Measurements from ENCODE around the gene UBE2J2. TPM values are rescaled to one million over a fixed set of nuclear protein-coding genes. Genes with fewer than 3 reads are reported as not detected.

Gene UBE2J2
- total and polyA plus RNA-seq, 2 of the 8 experiments (the other 6 are each of a cell fraction or from before 2014, with no cell fraction given): 33.6 to 67.9 TPM

DNA sequence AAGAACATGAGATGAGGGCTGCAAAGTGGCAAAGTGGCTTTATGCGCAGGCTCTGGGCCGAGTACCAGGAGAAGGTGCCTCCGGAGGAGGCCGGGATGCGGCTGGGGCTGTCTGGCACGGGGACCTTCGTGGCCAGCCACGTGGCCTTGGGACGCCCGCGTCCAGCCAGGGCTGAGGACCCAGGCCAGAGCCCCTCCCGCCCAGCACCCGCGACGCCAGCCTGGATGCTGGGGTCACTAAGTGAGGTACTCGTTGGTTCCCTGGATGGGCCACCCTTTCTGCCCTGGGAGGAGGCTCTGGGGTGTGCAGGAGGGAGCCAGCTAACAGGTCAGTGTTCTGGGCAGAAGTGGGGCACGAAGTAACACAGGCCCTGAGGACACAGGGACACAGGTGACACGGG lies 19.2 kb upstream of the UBE2J2 start:
- Histone ChIP-seq H2AFZ (ENCODE audit: low read length) (no peak overlapping the region), H2BK5ac (ENCODE audit: low read depth, low read length) (no peak overlapping the region), H3K79me2 (ENCODE audit: control insufficient read depth in 1 of 2, insufficient read depth in 2 of 2, low read length in 2 of 2) (no peaks in the 10 kb centered on the region), H3K18ac (ENCODE audit: extremely low read depth, low read length) (no peak overlapping the region), H3K4me3 (ENCODE audit: extremely low read depth in 1 of 4, insufficient read depth in 2 of 4, low read depth in 3 of 4, low read length in 4 of 4) (no peak overlapping the region), H2AK5ac (ENCODE audit: low read depth, low read length) (peak overlapping the region; percentile 24; the same call in 1 of the 2 replicates), H4K20me1 (replicated peaks in 1 of 2; ENCODE audit: control insufficient read depth in 1 of 2, insufficient read depth in 2 of 2, low read length in 2 of 2) (peaks cover 2 to 6% of the 10 kb centered on the region in 2 experiments), H3K56ac (replicated peaks; ENCODE audit: insufficient read length, low read depth, low read length) (no peak overlapping the region), H3K4me1 (replicated peaks in 1 of 4; ENCODE audit: control insufficient read depth in 3 of 4, insufficient read depth in 4 of 4, low read length in 3 of 4) (peaks cover 0 to 8% (median 0%) of the 10 kb centered on the region in 4 experiments; a peak in 2 of 7 replicates), H2BK20ac (ENCODE audit: low read length) (no peak overlapping the region), H4K5ac (ENCODE audit: insufficient read length, low read depth, low read length) (no peak overlapping the region), H3K4me2 (ENCODE audit: insufficient read depth in 1 of 2, low read depth in 2 of 2, low read length in 2 of 2) (no peak overlapping the region), H3K23me2 (ENCODE audit: low read depth, low read length) (no peaks in the 10 kb centered on the region), H3K4ac (replicated peaks; ENCODE audit: insufficient read length, low read depth, low read length) (no peak overlapping the region), H3K9ac (replicated peaks in 1 of 4; ENCODE audit: extremely low read depth in 1 of 4, low read depth in 3 of 4, low read length in 3 of 4) (no peak overlapping the region), H2BK12ac (ENCODE audit: low read depth, low read length) (no peak overlapping the region), H2BK120ac (replicated peaks; ENCODE audit: low read depth, low read length) (no peak overlapping the region), H3K9me3 (ENCODE audit: insufficient read depth in 2 of 2, low read depth in 1 of 2, low read length in 1 of 2) (peaks cover 0 to 2% of the 10 kb centered on the region in 2 experiments; a peak in 1 of 4 replicates), H4K91ac (replicated peaks; ENCODE audit: insufficient read length, low read length) (no peak overlapping the region), H3K23ac (ENCODE audit: insufficient read length) (no peak overlapping the region), H3K27me3 (replicated peaks in 1 of 4; ENCODE audit: control insufficient read depth in 3 of 4, extremely low read depth in 1 of 4, insufficient read depth in 3 of 4, low read length in 3 of 4) (peaks cover 0 to 3% (median 0%) of the 10 kb centered on the region in 4 experiments; a peak in 1 of 7 replicates), H3K79me1 (ENCODE audit: low read depth, low read length) (no peaks in the 10 kb centered on the region), H3K27ac (ENCODE audit: low read depth, low read length) (no peak overlapping the region), H2BK15ac (ENCODE audit: low read length) (no peak overlapping the region), H3K36me3 (ENCODE audit: control insufficient read depth in 2 of 4, insufficient read depth in 4 of 4, low read length in 3 of 4) (peaks cover 0 to 7% (median 0%) of the 10 kb centered on the region in 4 experiments; a peak in 1 of 8 replicates), H4K8ac (ENCODE audit: extremely low read depth, insufficient read depth, low read length) (no peak overlapping the region), H3K14ac (ENCODE audit: insufficient read length) (no peak overlapping the region)
- ChIA-PET CTCF (ENCODE audit: partially characterized antibody) (interaction anchor here (1.2 to 3.4 kb wide), 8 partner anchors 12 to 210 kb away, joined by 3 to 38 read pairs (median 4); partner anchors contain the start of genes ACAP3, SCNN1D and TTLL10), POLR2A (ENCODE audit: partially characterized antibody) (interaction anchor here (2.3 kb wide), 1 partner anchor 19 kb away, joined by 9 read pairs; the partner anchor contains the start of gene UBE2J2)
- TF ChIP-seq TAF7 (optimal IDR thresholded peaks at IDR 0.05; ENCODE audit: borderline replicate concordance, low read depth, low read length) (no peak), SIN3A (conservative IDR thresholded peaks at IDR 0.05 in 1 of 2, IDR thresholded peaks at IDR 0.05 in 1 of 2; ENCODE audit: low read depth in 1 of 2, low read length in 2 of 2) (no peak), ASH2L (IDR thresholded peaks at IDR 0.05; ENCODE audit: low read length) (no peak), CHD2 (IDR thresholded peaks at IDR 0.05; ENCODE audit: low read length) (no peak), ZNF274 (IDR thresholded peaks at IDR 0.05; ENCODE audit: borderline replicate concordance, extremely low read depth, low read length) (no peak), YY1 (IDR thresholded peaks at IDR 0.05; ENCODE audit: low read depth, low read length) (no peak), GABPA (IDR thresholded peaks at IDR 0.05; ENCODE audit: borderline replicate concordance, insufficient read depth, low read length) (no peak), GTF2F1 (IDR thresholded peaks at IDR 0.05; ENCODE audit: borderline replicate concordance, low read depth, low read length) (no peak), POLR2A (IDR thresholded peaks at IDR 0.05; ENCODE audit: control extremely low read depth in 1 of 2, low read depth in 2 of 2, low read length in 2 of 2) (no peak), EZH2 (IDR thresholded peaks at IDR 0.05; ENCODE audit: low read depth, low read length, severe bottlenecking) (no peak)
- TF ChIP-seq, protein P1, sequence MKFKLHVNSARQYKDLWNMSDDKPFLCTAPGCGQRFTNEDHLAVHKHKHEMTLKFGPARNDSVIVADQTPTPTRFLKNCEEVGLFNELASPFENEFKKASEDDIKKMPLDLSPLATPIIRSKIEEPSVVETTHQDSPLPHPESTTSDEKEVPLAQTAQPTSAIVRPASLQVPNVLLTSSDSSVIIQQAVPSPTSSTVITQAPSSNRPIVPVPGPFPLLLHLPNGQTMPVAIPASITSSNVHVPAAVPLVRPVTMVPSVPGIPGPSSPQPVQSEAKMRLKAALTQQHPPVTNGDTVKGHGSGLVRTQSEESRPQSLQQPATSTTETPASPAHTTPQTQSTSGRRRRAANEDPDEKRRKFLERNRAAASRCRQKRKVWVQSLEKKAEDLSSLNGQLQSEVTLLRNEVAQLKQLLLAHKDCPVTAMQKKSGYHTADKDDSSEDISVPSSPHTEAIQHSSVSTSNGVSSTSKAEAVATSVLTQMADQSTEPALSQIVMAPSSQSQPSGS (IDR thresholded peaks at IDR 0.05; ENCODE audit: low read length): no peak
- WGBS, 2 experiments (ENCODE audit: extremely low coverage in 1 of 2, insufficient coverage in 1 of 2, insufficient read length in 1 of 2, insufficient replicate concordance in 2 of 2, low coverage in 1 of 2, low lambda C conversion rate in 2 of 2, missing lambda C conversion rate in 1 of 2): 91% methylated on average over 6 of the region's 18 CpGs; no CpG with 5 or more reads in 1 of the 2 experiments
- DNase-seq (ENCODE audit: low read depth in 1 of 2, low spot score in 2 of 2): no peak
- FAIRE-seq: no peak

All from H1 (cell line).